ENCODE results near the gene FOXG1.

The FOXG1 gene

GRCh38 chr14:28754209-28754985 is 12.2 kb upstream of the FOXG1 start:
- 0 out of 2 replicates have a peak overlapping the region, but pooled peaks have one; percentile 25 for H3K4me3 ChIP-seq
- DNase-seq (ENCODE audit: low read depth, low spot score), result no peak
- H3K36me3 ChIP-seq (ENCODE audit: insufficient read depth, low read length), result no peaks in the 10 kb centered on the region
- no peak overlapping the region for H3K9ac ChIP-seq (ENCODE audit: insufficient read length)
- H3K27ac ChIP-seq, result no peak overlapping the region
- TF ChIP-seq EZH2 (IDR thresholded peaks at IDR 0.05) (no peak), POLR2AphosphoS5 (IDR thresholded peaks at IDR 0.05; ENCODE audit: borderline replicate concordance, low read depth, low read length) (no peak), FOXP2 (optimal IDR thresholded peaks at IDR 0.05; ENCODE audit: control extremely low read depth, extremely low read length, insufficient read depth) (no peak)
- no peaks in the 10 kb centered on the region for H3K9me3 ChIP-seq (ENCODE audit: low read depth, low read length)

DNA sequence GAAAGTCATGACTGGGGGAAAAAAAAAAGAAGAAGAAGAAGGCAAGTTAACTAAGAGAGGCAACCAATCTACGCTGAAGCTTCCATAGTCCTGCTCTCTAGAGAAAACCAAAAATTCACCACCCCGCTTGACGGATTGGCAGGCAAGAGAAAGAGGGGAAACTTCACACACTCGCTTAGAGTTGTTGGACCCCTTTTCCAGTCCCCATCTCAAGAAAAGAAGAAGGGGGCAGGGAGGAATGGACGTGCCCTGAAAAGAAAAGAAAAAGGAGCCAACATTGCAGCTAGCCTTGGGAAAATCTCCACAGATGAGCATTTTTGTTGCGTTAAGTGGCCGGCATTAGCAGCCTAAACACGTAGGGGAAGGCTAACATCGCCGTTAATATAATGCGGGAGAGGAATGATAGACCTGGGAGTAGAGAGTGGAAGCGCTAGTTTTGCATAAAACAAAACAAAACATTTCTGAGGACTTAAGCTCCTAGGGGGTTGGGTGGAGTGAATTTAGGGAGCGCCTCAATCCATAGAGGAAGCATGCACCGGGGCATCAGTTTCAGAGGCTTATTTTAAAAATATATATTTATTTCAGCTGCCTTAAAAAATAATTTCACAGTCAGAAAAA is 11.3 kb upstream of the FOXG1 start:
- no peak for DNase-seq (ENCODE audit: low read depth, low spot score)
- Histone ChIP-seq H3K9ac (ENCODE audit: insufficient read length) (no peak overlapping the region), H3K9me3 (ENCODE audit: low read depth, low read length) (no peaks in the 10 kb centered on the region), H3K36me3 (ENCODE audit: insufficient read depth, low read length) (no peaks in the 10 kb centered on the region), H3K27ac (no peak overlapping the region), H3K4me3 (0 out of 2 replicates have a peak overlapping the region, but pooled peaks have one; percentile 1)
- TF ChIP-seq FOXP2 (optimal IDR thresholded peaks at IDR 0.05; ENCODE audit: control extremely low read depth, extremely low read length, insufficient read depth) (no peak), POLR2AphosphoS5 (IDR thresholded peaks at IDR 0.05; ENCODE audit: borderline replicate concordance, low read depth, low read length) (no peak), EZH2 (IDR thresholded peaks at IDR 0.05) (peak; percentile 94)

- Histone ChIP-seq H3K4me3 (no peak overlapping the region), H3K27ac (no peak overlapping the region), H3K9ac (ENCODE audit: insufficient read length) (no peak overlapping the region), H3K36me3 (ENCODE audit: insufficient read depth, low read length) (no peaks in the 10 kb centered on the region), H3K9me3 (ENCODE audit: low read depth, low read length) (no peaks in the 10 kb centered on the region)
- DNase-seq (ENCODE audit: low read depth, low spot score), result no peak
- TF ChIP-seq POLR2AphosphoS5 (IDR thresholded peaks at IDR 0.05; ENCODE audit: borderline replicate concordance, low read depth, low read length) (no peak), FOXP2 (optimal IDR thresholded peaks at IDR 0.05; ENCODE audit: control extremely low read depth, extremely low read length, insufficient read depth) (no peak), EZH2 (IDR thresholded peaks at IDR 0.05) (no peak)
Observed at GRCh38 chr14:28755884-28756268, 10.7 kb upstream of the FOXG1 start.

DNA sequence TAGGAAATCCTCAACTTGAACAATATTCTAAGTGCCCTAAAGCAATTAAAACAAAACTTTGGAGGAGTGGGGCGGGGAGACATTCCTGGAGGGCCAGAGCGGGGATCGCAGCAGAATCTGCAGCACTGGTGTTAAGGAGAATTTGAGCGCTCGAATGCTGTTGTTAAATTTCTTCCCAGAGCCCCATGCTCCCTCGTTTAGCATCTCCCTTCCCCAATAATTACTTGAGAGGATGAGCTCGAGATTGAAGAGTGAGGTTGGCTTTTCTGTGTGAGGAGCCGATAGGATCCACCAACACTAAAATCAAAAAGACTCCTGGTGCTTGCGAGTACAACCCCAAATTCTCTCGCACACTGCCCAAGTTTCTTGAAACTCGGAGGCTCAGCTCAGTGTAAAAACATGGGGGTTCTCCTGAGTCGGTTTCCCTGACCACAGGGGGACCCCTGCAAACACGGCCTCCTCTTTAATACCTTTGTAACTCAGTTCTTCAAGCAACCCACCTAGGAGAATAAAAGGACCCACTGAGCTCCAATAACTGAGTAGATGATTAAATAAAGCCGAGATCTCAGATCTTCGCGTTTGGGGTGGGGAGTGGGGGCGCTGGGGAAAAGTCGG is 10.2 kb upstream of the FOXG1 start:
- TF ChIP-seq POLR2AphosphoS5 (IDR thresholded peaks at IDR 0.05; ENCODE audit: borderline replicate concordance, low read depth, low read length) (no peak), FOXP2 (optimal IDR thresholded peaks at IDR 0.05; ENCODE audit: control extremely low read depth, extremely low read length, insufficient read depth) (no peak)
- Histone ChIP-seq H3K9ac (ENCODE audit: insufficient read length) (no peak overlapping the region), H3K9me3 (ENCODE audit: low read depth, low read length) (no peaks in the 10 kb centered on the region), H3K27ac (no peak overlapping the region), H3K36me3 (ENCODE audit: insufficient read depth, low read length) (no peaks in the 10 kb centered on the region), H3K4me3 (no peak overlapping the region)
- DNase-seq (ENCODE audit: low read depth, low spot score), result no peak

DNA sequence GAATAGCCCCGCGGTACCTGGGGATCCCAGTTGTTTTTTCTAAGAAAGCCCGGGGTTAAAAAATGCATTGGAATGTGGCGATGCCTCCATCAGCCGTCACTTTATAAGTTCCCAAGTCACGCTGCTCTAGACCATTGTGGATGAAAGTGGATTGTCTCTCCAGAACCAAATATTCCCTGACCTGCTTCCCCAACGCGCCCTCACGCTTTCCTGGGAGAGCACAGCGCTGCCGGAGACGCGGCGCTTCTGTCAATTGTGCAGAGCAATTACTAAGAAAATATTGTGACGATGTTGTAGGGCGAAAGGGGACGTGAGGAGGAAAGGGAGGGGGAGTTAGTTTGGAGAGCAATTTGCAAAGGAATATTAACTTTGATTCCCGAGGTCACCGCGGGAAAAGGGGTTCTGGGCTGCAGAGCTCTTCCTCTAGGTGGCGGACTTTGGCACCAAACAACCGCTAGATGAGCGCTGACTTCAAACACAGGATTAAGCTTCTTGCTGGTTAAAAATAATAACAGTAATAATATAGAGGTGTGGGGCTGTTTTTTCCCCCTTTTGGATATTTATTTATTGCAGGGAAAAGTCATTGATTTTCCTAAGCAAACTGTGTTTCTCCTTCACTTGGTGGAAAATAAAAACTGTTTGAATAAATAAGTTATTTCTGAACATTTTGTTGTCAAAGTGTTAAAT is 9.6 kb upstream of the FOXG1 start:
- peak overlapping the region; percentile 54 for H3K4me3 ChIP-seq
- H3K9me3 ChIP-seq (ENCODE audit: low read depth, low read length), result no peaks in the 10 kb centered on the region
- no peaks in the 10 kb centered on the region for H3K36me3 ChIP-seq (ENCODE audit: insufficient read depth, low read length)
- TF ChIP-seq FOXP2 (optimal IDR thresholded peaks at IDR 0.05; ENCODE audit: control extremely low read depth, extremely low read length, insufficient read depth) (no peak), POLR2AphosphoS5 (IDR thresholded peaks at IDR 0.05; ENCODE audit: borderline replicate concordance, low read depth, low read length) (no peak), EZH2 (IDR thresholded peaks at IDR 0.05) (peak; percentile 98)
- H3K9ac ChIP-seq (ENCODE audit: insufficient read length), result no peak overlapping the region
- no peak for DNase-seq (ENCODE audit: low read depth, low spot score)
- no peak overlapping the region for H3K27ac ChIP-seq

DNA sequence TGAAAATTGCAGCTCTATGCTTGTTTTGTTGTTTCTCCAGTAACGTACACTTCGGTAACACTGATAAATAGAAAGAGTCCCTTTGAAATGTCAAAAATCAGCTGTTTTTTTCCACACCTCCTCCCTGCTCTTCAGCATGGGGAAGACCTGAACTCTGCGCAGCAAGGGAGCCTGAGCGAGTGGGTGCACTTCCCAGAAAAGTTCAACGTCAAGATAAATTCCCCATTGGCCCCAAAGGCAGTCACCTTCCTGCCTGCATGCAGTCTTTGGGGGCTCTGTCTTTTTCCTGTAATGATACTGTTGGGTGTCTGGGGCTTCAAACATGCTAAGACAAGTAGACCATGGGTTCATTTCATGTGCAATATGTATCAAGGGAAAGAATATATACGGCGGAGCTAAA is 8.8 kb upstream of the FOXG1 start:
- Histone ChIP-seq H3K9ac (ENCODE audit: insufficient read length) (no peak overlapping the region), H3K4me3 (no peak overlapping the region), H3K36me3 (ENCODE audit: insufficient read depth, low read length) (no peaks in the 10 kb centered on the region), H3K27ac (no peak overlapping the region), H3K9me3 (ENCODE audit: low read depth, low read length) (no peaks in the 10 kb centered on the region)
- TF ChIP-seq EZH2 (IDR thresholded peaks at IDR 0.05) (no peak), POLR2AphosphoS5 (IDR thresholded peaks at IDR 0.05; ENCODE audit: borderline replicate concordance, low read depth, low read length) (no peak), FOXP2 (optimal IDR thresholded peaks at IDR 0.05; ENCODE audit: control extremely low read depth, extremely low read length, insufficient read depth) (no peak)
- DNase-seq (ENCODE audit: low read depth, low spot score), result no peak

GRCh38 chr14:28758253-28758884 is 8.2 kb upstream of the FOXG1 start:
- H3K4me3 ChIP-seq, result no peak overlapping the region
- TF ChIP-seq POLR2AphosphoS5 (IDR thresholded peaks at IDR 0.05; ENCODE audit: borderline replicate concordance, low read depth, low read length) (no peak), EZH2 (IDR thresholded peaks at IDR 0.05) (no peak), FOXP2 (optimal IDR thresholded peaks at IDR 0.05; ENCODE audit: control extremely low read depth, extremely low read length, insufficient read depth) (no peak)
- no peak overlapping the region for H3K9ac ChIP-seq (ENCODE audit: insufficient read length)
- H3K9me3 ChIP-seq (ENCODE audit: low read depth, low read length), result no peaks in the 10 kb centered on the region
- no peaks in the 10 kb centered on the region for H3K36me3 ChIP-seq (ENCODE audit: insufficient read depth, low read length)
- no peak for DNase-seq (ENCODE audit: low read depth, low spot score)
- H3K27ac ChIP-seq, result no peak overlapping the region
